Panc1 (cell line): Measurements from ENCODE around the gene FAM180B. TPM values are rescaled to one million over a fixed set of nuclear protein-coding genes. Genes with fewer than 3 reads are reported as not detected.

Source experiments
- ATAC-seq: fragments of 200-7000 bp; cut with Tn5 transposase; 2 replicates; pipeline ENCODE4 v1.9.1; 2020; ENCODE audit warnings: mild to moderate bottlenecking, moderate library complexity
- BruUV-seq: library from RNA; stranded (reverse); fragments of 400-500 nt; replicated peaks from 2 replicates; lab custom pipeline; 2021; lab: Mats Ljungman, UMichigan
- CTCF ChIA-PET: fragments of 300-600 bp; sonication (Branson Sonifier 250); formaldehyde crosslinking; loops from one replicate; lab custom pipeline; 2022; ENCODE audit warnings: antibody characterized with exemption; lab: Charles Lee
- POLR2A ChIA-PET: fragments of 300-600 bp; sonication (Branson Sonifier 250); formaldehyde crosslinking; loops from one replicate; lab custom pipeline; 2022; ENCODE audit warnings: antibody characterized with exemption; lab: Charles Lee
- DNase-seq: peaks from one replicate; pipeline ENCODE4 v3.0.0-alpha.2; 2010; ENCODE audit warnings: low read depth, low spot score
- H3K27ac ChIP-seq: 2 replicates; pipeline ENCODE4 v1.5.1; 2011; ENCODE audit warnings: mild to moderate bottlenecking, low read length, inconsistent platforms
- H3K27me3 ChIP-seq: fragments of 200-500 bp; sonication (Bioruptor generic); 2 replicates; pipeline ENCODE4 v1.6.0; 2014; ENCODE audit warnings: low read length, inconsistent platforms; ENCODE audit not compliant: control insufficient read depth, insufficient read depth
- H3K36me3 ChIP-seq: fragments of 200-500 bp; sonication (Bioruptor generic); 2 replicates; pipeline ENCODE4 v1.5.1; 2014; ENCODE audit warnings: inconsistent platforms, mild to moderate bottlenecking, low read length, moderate library complexity; ENCODE audit not compliant: control insufficient read depth, insufficient read depth
- H3K4me1 ChIP-seq: 2 replicates; pipeline ENCODE4 v1.5.1; 2011; ENCODE audit warnings: inconsistent platforms, mild to moderate bottlenecking, low read length, moderate library complexity; ENCODE audit not compliant: control insufficient read depth, insufficient read depth
- H3K4me3 ChIP-seq, 2 experiments: 2 replicates each; pipeline ENCODE4 v1.5.1; 2011 to 2012; ENCODE audit warnings: low read depth in 2 of 2, low read length in 2 of 2, mild to moderate bottlenecking in 2 of 2, inconsistent platforms in 1 of 2, moderate library complexity in 1 of 2
- H3K9me3 ChIP-seq: fragments of 200-500 bp; sonication (Bioruptor generic); 2 replicates; pipeline ENCODE4 v1.5.1; 2014; ENCODE audit warnings: low read depth, mild to moderate bottlenecking, inconsistent platforms, low read length, moderate library complexity; ENCODE audit not compliant: control insufficient read depth, insufficient read depth
- POLR2AphosphoS5 ChIP-seq: IDR thresholded peaks from 2 replicates; pipeline ENCODE4 v1.6.1; 2012; ENCODE audit warnings: mild to moderate bottlenecking, low read depth, low read length, moderate library complexity
- SIN3A ChIP-seq: IDR thresholded peaks from 2 replicates; pipeline ENCODE4 v1.6.1; 2012; ENCODE audit warnings: low read depth, mild to moderate bottlenecking, low read length, moderate library complexity, borderline replicate concordance; ENCODE audit not compliant: insufficient read depth
- TCF7L2 ChIP-seq: IDR thresholded peaks from 2 replicates; pipeline ENCODE4 v1.6.1; 2011; ENCODE audit warnings: mild to moderate bottlenecking, low read depth, low read length, inconsistent platforms
- in situ Hi-C: cut with HindIII; loops from 2 replicates; pipeline ENCODE4 v1.10.0; 2016; ENCODE audit warnings: low sequenced_read_pairs, low pct_unique_long_range_greater_than_20kb
- intact Hi-C: fragments of 100-400 bp; cut with micrococcal nuclease; formaldehyde crosslinking; loops from one replicate; pipeline ENCODE4 v1.10.0; 2022; ENCODE audit not compliant: unreplicated experiment
- total RNA-seq: library from RNA; stranded (reverse); gene quantifications from one replicate; pipeline ENCODE4 v1.2.1, GENCODE V29; 2021; ENCODE audit not compliant: unreplicated experiment
- TF ChIP-seq, protein P1 (sequence below): fragments of 450-650 bp; IDR thresholded peaks from 2 replicates; pipeline ENCODE4 v1.5.1; 2017; ENCODE audit warnings: mild to moderate bottlenecking
- TF ChIP-seq, protein P2 (sequence below), 2 experiments: IDR thresholded peaks; 2 replicates each; pipeline ENCODE4 v1.6.1; 2011 to 2012; ENCODE audit warnings: low read depth in 2 of 2, control low read depth in 1 of 2, low read length in 1 of 2, mild to moderate bottlenecking in 1 of 2, moderate library complexity in 1 of 2; ENCODE audit not compliant: insufficient read depth in 1 of 2

Gene FAM180B
- total RNA-seq, 1 experiment from 2014 or later = not detected

DNA sequence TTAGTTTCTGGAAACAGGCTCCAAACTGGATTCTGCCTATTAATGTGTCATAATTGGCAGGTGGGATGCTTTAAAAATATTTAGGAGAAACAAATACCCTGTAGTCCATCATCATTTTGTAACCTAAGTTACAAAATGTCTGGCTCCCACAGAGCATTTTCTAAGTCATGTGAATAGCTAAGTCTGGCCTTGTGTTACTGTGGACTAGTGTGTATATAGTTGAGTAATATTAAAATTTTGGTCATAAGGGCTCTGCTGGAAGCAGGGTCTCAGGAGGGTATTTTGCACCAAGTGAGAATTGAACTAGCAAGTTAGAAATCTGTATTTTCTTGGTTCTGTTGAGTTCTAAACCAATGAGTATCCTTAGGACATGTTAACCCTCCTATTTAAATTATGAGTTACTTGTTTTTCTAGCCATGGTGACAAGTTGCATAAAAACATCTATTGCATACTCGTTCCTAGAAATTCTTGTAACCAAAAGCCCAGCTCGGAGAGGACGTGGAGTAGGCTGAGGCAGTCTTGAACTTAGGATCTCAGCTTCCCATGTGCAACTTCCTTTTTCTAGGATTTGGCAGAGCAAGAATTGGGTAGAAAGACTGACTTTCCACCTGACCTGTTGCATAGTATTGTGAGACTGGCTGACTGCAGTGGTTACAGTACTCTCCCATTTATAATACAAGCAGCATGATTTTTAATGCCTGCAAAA lies 15.7 kb upstream of the FAM180B start:
- no peak overlapping the region for H3K4me3 ChIP-seq
- H3K9me3 ChIP-seq = no peaks in the 10 kb centered on the region
- DNase-seq (no peak), ATAC-seq (no peak)
- peaks cover 18% of the 10 kb centered on the region for H3K36me3 ChIP-seq
- no peak for TF ChIP-seq TCF7L2
- no peak overlapping the region for H3K27ac ChIP-seq
- ChIA-PET CTCF (no interaction called here), POLR2A (no interaction called here)
- peaks cover 16% of the 10 kb centered on the region for H3K4me1 ChIP-seq
- intact Hi-C loops = no loop called here
- no TSS peak for BruUV-seq
- in situ Hi-C loops = no loop called here
- H3K27me3 ChIP-seq = no peaks in the 10 kb centered on the region

DNA sequence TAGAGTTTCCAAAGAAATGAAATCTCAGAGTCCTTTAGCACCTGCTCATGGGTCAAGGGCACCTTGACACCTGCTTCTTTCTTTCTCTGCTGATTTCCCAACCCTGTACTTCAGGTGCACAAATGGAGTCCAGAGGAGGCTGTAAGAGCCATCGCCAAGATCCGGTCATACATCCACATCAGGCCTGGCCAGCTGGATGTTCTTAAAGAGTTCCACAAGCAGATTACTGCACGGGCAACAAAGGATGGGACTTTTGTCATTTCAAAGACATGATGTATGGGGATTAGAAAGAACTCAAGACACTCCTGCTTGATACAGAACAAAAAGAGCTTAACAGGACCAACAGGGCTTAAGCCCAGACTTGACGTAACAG lies 15.1 kb upstream of the FAM180B start:
- BruUV-seq = no TSS peak
- TF ChIP-seq TCF7L2 (no peak), SIN3A (no peak), POLR2AphosphoS5 (no peak)
- TF ChIP-seq, protein P1, sequence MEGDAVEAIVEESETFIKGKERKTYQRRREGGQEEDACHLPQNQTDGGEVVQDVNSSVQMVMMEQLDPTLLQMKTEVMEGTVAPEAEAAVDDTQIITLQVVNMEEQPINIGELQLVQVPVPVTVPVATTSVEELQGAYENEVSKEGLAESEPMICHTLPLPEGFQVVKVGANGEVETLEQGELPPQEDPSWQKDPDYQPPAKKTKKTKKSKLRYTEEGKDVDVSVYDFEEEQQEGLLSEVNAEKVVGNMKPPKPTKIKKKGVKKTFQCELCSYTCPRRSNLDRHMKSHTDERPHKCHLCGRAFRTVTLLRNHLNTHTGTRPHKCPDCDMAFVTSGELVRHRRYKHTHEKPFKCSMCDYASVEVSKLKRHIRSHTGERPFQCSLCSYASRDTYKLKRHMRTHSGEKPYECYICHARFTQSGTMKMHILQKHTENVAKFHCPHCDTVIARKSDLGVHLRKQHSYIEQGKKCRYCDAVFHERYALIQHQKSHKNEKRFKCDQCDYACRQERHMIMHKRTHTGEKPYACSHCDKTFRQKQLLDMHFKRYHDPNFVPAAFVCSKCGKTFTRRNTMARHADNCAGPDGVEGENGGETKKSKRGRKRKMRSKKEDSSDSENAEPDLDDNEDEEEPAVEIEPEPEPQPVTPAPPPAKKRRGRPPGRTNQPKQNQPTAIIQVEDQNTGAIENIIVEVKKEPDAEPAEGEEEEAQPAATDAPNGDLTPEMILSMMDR = no peak
- TF ChIP-seq, protein P2, sequence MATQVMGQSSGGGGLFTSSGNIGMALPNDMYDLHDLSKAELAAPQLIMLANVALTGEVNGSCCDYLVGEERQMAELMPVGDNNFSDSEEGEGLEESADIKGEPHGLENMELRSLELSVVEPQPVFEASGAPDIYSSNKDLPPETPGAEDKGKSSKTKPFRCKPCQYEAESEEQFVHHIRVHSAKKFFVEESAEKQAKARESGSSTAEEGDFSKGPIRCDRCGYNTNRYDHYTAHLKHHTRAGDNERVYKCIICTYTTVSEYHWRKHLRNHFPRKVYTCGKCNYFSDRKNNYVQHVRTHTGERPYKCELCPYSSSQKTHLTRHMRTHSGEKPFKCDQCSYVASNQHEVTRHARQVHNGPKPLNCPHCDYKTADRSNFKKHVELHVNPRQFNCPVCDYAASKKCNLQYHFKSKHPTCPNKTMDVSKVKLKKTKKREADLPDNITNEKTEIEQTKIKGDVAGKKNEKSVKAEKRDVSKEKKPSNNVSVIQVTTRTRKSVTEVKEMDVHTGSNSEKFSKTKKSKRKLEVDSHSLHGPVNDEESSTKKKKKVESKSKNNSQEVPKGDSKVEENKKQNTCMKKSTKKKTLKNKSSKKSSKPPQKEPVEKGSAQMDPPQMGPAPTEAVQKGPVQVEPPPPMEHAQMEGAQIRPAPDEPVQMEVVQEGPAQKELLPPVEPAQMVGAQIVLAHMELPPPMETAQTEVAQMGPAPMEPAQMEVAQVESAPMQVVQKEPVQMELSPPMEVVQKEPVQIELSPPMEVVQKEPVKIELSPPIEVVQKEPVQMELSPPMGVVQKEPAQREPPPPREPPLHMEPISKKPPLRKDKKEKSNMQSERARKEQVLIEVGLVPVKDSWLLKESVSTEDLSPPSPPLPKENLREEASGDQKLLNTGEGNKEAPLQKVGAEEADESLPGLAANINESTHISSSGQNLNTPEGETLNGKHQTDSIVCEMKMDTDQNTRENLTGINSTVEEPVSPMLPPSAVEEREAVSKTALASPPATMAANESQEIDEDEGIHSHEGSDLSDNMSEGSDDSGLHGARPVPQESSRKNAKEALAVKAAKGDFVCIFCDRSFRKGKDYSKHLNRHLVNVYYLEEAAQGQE (IDR thresholded peaks at IDR 0.05; ENCODE audit: insufficient read depth in 1 of 2, low read depth in 2 of 2, low read length in 1 of 2) = no peak
- POLR2A ChIA-PET = no interaction called here
- no peaks in the 10 kb centered on the region for H3K9me3 ChIP-seq
- no peak overlapping the region for H3K4me3 ChIP-seq
- in situ Hi-C loops = no loop called here
- H3K27me3 ChIP-seq = no peaks in the 10 kb centered on the region
- intact Hi-C loops = no loop called here
- ATAC-seq = no peak
- peaks cover 18% of the 10 kb centered on the region for H3K36me3 ChIP-seq
- CTCF ChIA-PET = no interaction called here
- DNase-seq = no peak
- peaks cover 16% of the 10 kb centered on the region for H3K4me1 ChIP-seq
- H3K27ac ChIP-seq = no peak overlapping the region

- ChIA-PET CTCF (interaction anchor here (0.5 kb wide), 1 partner anchor 9 kb away, joined by 3 read pairs; no protein-coding TSS in a partner anchor), POLR2A (no interaction called here)
- no peak overlapping the region for H3K4me3 ChIP-seq
- DNase-seq (no peak), ATAC-seq (no peak)
- no peaks in the 10 kb centered on the region for H3K9me3 ChIP-seq
- TF ChIP-seq POLR2AphosphoS5 (no peak), TCF7L2 (0 out of 2 replicates have a peak, but pooled peaks have one; percentile 4)
- intact Hi-C loops = no loop called here
- in situ Hi-C loops = no loop called here
- H3K4me1 ChIP-seq = peaks cover 12% of the 10 kb centered on the region
- H3K36me3 ChIP-seq = peaks cover 18% of the 10 kb centered on the region
- TSS peak; percentile 30 for BruUV-seq
- H3K27me3 ChIP-seq = no peaks in the 10 kb centered on the region
- H3K27ac ChIP-seq = no peak overlapping the region
Measured at GRCh38 chr11:47571895-47572294, 14.6 kb upstream of the FAM180B start.
